HCEC 1CT (cell line): Measurements from ENCODE around the gene RPRD1B.

Experiments used
- DNase-seq: peaks from one replicate; pipeline ENCODE4 v3.0.0-alpha.2; 2017

RPRD1B gene

DNA sequence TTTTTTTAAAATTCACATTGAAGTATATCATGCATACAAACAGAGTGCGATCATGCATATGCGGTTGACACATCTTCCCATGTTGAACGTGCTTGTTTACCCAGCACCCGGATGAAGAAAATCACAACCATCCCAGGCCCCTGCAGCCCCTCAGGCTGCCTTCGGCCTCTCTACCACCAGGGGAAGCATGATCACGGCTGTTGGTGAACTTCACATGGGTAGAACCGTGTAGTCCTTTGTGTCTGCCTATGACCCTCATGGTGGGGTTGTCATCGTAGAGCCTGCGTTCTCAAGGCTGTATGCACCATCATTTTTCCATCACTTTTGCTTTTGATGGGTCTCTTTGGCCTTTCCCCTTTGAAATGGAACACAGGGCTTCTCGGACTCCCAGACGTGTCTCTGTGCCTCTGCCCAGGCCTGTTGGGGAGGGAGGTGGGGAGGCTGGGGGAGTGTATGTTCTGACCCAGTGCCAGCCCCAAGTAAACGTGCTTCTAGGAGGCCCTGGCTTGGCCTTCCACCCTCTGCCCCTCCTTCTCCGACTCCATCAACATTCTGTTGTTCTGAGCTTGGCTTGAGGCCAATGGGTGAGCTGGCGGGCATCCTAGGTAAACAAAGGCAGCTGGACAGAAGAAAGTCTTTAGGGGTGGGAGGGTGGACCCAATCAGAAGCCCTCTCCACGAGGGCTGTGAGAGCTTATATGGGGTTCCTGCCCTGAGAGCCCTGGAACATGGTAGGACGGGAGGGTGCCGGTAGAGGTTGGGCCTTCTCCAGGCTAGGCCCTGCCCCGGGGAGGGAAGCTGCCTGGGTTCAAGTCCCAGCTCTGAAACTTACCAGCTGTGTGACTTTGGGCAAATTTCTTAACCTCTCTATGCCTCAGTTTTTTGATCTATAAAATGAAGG lies 91.9 kb downstream of the RPRD1B start:
- no peak for DNase-seq

DNA sequence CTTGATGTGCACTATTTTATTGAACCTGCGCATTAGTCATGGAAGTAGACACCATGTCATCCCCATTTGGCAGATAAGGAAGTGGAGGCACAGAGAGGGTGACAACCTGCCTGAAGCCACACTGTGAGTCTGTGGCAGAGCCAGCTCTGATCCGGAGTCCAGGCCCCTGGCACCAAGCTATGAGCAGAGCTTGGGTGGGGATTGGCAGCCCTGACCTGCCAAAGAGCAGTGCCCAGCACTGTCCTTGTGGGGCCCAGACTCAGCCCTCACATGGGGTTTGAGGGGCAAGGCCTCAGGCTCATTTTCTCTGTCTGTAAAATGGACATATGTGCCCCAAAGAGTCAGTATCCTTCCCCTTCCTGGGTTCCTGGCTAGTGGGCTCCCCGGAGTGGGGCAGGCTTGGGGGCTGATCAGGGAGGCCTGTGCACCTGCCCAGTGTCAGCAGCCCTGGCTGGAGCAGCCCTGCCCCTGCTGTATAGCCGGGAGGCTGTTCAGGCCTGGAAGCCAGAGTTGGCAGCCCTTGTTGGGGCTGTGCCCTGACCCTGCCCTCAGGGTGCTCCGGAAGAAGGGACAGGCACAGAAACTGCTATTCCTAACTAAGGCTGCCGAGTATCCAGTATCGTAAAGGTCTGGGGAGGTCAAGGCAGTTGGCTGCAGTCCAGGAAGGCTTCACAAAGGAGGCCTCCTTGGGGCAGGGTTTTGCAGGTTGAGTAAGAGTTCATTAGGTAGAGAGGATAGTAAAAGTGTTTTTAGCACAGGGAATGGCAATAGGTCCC lies 92.8 kb downstream of the RPRD1B start:
- DNase-seq, result peak; percentile 23

DNA sequence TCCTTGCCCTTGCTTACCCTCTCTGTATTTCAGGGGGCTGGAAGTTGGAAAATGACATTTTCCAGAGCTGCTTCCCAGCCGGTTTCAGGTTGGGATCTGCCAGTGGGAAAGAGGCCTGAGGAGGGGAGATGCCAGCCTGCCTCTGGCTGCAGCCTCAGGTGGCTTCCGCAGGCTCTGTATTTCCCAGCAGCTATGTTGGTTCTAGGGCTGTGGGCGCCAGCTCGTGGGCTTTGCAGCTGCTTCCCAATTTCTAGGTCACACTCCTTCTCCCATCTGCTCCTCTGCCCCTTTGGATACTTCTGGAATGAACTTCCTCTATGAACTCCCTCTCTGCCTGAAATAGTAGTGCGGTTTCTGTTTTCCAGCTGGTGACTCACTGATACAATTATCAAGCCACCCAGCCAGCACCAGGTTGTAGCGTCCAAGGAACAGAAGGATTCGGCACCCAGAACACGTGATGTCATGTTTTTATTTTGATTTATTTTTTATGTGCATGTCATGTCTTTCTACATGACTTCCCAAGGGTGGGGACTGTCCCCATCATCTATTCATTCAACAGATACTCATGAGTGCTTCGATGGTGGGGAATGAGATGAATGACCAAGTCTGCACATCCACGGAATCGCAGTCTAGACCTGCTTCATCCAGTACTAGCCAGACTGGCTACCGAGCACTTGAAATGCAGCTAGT lies 93.5 kb downstream of the RPRD1B start:
- peak; percentile 84 for DNase-seq

DNA sequence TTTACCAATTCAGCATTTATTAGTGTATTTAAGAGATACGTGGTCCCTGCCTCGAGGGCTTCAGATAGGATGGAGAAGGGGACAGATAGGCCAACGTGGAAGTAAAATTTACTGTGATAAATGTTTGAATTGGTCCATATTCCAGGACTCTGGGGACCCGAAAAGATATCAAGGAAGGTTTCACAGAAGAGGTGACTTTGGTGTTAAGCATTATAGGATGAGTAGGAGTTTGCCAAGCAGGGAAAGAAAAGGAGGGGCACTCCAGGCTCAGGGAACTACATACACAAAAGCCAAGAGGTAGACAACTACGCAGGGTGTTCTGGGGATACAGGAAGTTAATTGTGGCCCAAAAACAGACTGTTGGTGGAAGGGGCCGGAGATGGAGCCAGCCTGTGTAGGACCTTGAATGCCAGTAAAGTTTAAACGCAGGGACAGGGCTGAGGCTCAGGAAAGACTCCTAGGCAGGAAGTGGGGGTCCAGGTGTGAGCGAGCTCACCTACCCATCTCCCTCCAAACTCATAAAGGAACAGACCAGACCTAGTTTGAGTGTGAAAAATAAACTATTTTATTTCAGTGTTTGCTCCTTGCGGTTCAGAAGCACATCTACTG lies 94.5 kb downstream of the RPRD1B start:
- no peak for DNase-seq

DNA sequence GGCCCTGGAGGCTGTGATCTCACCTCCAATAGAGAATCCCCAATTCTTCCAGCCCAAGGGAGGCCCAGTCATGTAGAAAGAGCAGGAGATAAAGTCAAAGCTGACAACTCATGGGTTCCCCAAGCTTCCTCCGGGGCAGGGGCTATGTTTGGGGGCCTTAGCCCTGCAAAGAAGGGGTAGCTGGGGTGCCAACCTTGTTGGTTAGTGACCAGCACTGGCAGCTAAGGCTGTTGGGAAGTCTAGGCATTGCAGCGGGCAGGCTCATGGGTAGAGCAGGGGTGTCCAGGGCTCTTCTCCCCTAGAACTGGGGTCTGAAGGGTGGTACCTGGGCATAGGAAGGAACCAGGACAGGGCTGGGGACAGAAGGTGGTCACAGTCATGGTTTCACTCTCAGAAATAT lies 95.1 kb downstream of the RPRD1B start:
- no peak for DNase-seq

DNA sequence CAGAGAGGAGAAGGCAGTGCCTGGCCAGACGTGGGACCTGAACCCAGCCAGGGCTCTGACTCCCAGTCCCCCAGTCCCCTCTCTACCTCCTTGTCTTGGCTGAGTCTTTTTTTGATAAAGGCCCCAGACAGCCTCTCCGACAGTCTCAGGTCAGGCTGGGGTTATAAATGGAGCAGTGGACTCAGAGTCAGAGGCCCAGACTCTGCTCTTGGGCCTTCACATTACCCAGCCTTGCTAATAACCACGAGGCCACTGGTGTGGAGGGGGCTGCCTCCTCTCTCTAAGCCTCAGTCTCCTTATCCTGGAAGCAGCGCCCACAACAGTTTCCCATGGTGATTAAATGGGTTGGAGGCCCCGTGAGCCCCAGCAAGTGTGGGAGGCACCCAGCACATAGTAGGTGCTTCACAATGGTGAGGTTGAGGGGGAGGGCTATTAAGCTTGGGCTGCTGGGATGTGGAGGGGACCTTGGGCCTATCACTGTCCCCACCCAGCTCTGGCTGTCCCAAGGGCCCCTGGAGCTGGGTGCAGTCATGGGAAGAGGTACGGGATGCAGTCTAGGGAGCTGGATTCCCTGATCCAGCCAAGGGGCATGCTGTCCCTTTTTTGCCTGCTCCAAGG lies 95.8 kb downstream of the RPRD1B start:
- DNase-seq, result no peak

DNA sequence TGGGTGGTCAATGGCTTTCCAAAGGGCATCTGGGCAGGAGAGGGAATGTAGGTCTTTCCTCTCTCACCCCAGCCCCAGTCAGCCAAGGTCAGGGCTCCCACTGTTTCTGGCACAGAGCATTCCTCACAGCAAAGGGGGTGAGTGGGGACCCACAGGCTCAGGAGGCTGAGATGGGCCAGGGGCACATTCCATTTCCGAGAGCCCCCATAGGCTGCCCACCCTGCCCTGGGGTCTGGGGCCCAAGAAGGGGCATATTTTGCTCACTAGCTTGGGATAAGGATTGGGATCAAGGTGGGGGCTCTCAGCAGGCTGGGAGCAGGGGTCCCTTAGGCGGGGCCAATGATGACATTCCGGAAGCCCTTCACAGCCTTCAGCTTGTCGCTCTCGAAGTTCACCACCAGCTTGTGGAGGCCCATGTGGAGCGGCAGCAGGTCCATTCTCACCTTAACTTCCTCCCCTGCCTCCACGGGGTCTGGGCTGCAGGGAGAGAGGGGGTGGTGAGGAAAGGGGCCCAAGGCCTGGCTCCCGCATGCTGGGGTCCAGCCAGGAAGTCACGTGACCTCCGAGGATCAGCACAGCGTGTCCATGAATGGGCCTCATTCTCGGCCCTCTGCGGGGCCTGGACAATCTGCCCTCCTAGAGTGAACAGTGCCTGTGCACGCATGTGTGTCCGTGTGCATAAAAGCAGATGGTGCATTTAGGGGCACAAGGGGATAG lies 96.5 kb downstream of the RPRD1B start:
- no peak for DNase-seq

DNA sequence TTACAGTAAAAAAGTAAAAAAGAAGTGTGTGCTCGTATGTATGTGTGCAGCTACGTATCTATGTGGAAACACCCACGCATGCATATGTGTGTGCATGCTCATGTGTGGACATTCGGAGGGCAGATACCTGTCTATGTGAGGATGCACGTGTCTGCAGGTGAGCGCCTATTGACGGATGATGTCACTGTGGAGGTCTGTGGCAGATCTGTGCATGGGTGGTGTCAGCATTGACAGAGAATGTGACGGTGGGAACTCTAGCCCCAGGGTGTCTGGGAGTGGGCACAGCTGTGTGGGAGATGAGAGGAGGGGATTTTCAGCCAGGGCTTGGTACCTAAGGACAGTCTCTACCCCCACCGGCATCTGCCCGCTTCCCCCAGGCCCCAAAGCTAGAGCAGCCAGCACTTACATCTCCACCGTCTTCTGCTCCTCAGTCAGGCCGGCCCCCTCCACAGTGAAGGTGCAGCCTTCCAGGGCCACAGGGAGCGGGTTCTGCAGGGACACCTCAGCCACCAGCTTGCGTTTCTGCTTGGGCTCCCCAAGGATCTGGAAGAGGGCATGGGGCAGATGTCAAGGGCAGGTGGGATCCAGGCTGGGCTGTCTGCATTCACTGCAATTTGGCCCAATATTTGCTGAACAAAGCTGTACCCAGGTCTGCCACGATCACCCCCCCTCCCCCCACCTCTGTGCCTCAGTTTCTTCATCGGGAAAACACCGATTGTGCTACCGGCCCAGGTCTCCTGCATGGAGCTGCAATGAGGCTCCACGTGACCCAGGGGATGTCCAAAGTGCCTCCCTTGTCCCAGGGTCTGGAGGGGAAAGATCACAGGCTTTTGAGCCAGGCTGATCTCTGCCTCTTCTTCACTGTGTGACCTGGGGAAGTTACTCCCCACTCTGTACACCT lies 97.4 kb downstream of the RPRD1B start:
- DNase-seq, result no peak

DNA sequence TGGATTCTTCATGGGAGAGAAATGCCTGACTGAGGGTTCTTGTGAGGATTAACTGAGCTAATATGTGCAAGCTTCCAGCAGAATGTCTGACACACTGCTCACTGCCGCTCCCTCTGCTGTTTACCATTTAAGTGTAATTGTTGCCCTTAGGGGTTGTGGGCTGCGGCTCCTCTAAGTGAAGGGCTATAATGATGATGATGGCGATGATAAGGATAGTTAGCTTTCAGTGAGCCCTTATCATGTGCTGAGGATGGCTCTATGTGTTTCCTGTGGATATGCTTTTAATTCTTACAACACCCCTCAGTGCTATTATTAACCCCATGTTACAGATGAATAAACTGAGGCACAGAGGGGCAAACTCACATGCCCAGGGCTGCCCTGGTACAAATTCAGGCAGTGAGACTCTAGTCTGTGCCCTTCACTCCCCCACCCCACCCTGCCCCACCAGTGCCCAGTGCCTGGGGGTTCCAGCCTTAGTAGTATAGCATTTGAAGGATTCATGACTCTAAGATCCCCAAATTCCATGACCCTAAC lies 98.1 kb downstream of the RPRD1B start:
- DNase-seq, result no peak

DNA sequence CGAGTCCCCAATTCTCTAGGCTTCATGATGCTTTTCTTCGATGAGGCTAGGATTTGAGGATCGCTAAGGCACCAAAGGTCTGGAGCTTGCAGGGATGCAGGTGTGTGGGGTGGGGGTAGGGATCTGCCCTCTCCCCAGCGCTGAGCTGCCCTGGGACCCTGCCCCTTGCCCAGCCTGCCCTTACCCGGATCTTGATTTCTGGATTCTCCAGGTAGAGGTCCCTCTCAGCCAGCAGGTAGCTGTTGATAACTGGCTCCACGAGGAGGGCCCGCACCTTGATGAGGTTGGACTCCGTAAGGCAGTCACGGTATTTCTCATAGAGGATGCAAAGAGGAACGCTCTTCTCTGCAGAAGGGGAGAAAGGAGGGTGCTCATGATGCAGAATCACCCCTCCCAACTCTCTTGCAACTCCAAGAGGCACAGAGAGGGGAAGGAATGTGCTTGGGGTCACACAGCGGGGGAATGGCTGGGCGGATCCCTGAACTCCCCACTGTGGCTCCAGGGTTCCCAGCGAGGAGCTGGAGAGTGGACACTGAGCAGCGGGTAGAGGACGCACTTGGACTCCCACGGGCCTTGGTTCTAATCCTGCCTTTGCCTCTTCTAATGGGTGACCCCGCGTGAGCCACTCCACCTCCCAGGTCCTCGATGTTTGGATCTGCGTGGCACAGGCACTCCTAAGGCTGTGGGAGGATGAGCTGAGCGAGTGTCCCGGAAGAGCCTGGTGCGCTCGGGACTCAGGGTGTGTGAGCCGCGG lies 98.8 kb downstream of the RPRD1B start:
- no peak for DNase-seq

DNA sequence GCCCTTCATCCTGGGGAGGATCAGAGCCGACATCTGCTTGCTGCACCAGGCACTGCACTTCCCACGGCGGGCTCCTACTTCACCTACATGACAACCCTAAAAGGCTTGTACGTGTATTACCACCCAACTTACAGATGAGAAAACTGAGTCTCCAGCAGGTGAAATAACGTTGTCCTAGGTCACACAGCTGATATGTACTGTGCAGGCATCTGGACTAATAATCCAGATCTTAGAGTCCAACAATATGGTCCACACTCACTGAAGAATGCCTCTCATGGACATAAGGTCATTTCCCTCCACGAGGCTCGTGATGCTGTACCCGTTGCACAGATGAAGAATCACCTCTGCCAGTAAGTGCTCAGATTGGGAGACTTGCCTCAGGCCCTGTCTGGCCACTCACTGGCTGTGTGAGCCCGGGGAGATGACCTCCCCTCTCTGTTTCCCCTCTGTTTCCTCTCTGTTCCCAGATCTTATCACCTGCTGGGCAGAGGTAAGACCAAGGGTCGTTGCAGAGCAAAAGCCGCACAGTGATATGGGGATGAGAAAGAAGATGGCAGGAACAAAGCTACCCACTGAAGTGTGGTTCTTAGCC lies 99.5 kb downstream of the RPRD1B start:
- DNase-seq, result no peak

DNA sequence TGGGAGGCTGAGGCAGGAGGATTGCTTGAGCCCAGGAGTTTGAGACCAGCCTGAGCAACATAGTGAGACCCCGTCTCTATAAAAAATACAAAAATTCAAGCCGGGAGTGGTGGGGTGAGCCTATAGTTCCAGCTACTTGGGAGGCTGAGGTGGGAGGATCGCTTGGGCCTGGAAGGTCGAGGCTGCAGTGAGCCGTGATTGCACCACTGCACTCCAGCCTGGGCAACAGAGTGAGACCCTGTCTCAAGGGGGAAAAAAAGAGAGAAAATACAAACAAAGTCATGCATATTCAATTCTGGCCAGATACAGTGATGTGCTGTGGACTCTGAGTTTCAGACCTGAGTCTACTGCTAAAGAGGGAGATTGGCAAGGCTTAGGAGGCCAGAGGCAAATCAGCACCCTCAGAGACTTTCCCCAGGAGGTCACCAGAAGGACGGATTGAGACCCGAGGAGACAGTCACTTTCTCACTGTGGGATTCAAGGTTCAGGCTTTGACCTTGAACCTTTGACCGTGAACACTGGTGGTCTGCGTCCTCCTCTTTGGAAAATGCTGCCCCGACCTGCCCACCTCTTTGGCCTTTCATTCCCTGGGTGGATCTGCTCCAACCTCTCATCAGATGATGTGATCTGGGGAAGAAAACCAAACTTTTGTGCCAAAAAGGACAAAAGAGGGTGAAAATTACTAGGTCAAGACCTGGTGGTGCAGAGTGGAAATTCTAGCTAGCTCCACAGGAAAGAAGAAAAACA lies 100.3 kb downstream of the RPRD1B start:
- DNase-seq, result no peak

DNA sequence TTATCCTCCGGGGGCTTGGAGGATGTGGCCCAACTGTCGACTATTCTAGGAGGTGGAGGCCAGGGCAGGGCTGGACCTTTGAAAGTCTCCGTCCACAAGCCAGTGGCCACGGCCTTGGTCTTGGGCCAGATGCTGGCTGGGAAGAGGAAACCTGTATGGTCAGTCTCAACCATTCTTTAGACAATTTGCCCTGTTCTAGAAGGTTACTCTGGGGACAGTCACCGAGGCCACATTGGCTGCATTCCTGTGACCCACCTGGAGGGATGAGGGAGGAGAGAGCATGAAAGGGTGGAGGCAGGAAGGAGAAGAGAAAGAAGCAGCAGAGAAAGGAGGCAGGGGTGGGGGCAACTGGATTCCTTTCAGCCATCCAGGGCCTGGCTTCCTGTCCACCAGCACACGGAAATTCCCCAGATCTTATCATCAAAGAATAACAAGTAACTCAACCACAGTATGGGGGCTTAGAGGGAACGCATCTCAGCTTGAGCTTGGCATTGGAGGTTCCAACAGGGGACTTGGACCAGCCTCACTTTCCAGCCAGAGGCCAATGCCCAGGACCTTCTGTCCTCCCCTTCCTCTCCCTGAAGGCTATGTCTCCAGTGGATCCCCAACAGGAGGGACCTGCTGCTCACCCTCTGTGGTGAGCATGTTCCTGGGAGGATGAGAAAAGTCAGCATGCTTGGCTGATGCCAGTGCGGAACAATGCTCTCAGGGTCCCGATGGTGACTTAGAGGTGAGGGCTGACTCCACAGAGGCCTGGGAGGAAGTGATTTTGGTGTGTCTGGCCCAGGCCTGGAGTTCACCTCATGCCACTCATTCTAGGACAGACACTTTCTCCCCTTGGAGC lies 101.1 kb downstream of the RPRD1B start:
- no peak for DNase-seq

DNA sequence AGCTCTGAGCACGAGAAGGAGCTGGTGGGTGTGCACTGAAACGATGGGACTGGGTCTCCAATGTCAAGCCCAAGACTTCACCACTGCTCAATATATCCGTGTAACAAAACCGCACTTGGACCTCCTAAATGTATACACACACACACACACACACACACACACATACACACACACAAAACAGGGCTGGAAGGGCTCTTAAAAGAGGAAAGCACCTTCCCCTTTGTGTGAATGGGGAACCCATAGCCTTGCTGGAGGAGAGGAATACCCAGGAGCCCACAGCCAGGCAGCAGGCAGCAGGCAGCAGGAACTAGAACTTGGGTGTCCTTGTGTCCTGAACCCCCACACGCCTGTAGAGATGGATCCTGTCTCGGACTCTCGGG lies 101.7 kb downstream of the RPRD1B start:
- DNase-seq, result no peak

DNA sequence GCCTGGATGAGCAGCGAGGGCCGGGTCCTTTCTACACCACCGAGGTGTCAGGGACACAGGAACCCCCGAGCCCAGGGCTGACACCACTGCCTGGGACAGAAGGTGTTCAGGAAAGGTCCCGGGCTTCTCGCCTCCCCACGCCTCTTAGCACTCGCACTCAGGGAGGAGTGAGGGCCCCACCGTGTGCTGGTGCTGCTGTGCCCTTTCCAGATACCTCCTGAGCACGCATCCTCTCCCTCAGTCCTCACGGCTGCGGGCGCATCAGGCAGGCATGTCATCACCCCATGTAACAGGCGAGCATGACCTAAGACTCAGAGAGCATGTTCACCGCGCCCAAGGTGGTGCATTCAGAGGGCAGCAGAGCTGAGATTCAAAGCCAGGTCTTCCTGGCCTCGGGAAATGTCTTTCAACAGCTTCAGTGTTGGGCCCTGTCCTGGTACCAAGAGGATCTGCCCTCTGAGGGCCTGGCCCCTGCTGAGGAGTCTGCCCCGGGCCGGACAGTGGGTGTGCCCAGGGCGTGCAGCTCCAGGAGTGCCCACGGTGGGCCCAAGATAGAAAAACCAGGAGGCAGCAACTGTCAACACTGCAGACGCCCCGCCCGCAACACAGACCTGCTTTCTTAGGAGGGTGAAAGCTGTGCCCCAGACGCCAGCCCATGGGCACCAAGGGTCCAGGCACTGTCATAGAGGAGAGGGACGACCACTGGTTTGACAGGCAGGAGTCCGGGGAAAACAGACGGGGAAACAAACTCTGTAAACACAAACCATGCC lies 102.3 kb downstream of the RPRD1B start:
- no peak for DNase-seq

DNA sequence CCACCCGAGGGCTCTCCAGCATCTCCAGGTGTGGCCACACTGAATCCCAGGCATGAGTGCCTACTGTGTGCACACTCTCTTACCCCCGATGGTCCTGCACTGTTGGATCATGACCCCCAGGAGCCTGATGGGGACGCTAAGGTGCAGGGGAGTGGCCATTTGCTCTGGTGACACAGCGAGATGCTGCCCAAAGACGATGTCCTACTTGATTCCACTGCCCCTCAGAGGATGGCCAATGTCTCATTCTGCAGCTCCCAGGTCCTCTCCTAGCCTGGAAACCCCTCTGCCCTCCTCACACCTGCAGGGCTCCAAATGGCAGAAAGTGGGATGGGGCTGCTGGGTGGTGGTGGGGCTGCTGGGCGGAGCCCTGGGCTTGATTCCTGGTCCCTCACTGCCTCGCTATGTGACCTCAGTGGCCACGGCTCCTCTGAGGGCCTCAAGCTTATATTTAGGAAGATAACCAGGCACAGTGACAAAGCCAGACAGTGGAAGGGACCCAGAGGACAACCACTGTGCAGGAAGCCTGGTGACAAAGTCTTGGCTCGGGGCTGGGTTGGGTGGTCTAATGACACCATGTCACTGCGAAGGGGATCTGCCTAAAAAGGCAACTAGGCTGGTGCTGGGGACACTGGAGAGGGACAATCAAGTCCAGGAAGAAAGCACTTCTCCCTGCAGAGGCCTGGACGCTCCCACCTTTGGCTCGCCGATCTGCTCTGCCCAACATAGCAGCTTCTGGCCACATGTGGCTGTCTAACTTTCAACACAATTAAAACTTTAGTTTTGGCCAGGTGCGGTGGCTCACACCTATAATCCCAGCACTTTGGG lies 103.1 kb downstream of the RPRD1B start:
- no peak for DNase-seq
